OCI-LY1 (cell line): ENCODE results near the gene ABCG2.

ENCODE experiments used
- H2AFZ ChIP-seq: fragments of 200-600 bp; sonication (generic), shearing (Covaris generic); 2 replicates; pipeline ENCODE4 v1.6.0; 2014; ENCODE audit warnings: antibody characterized with exemption, mild to moderate bottlenecking, low read length
- H3F3A ChIP-seq: fragments of 200-600 bp; sonication (generic), shearing (Covaris generic); 2 replicates; pipeline ENCODE4 v1.6.0; 2014; ENCODE audit warnings: mild to moderate bottlenecking, antibody characterized with exemption, low read length, moderate library complexity; ENCODE audit not compliant: insufficient read depth
- H3K27ac ChIP-seq: fragments of 200-600 bp; sonication (generic); 2 replicates; pipeline ENCODE4 v1.5.1; 2014; ENCODE audit warnings: low read length, mixed run types, mild to moderate bottlenecking, low read depth; ENCODE audit not compliant: poor library complexity, severe bottlenecking
- H3K27me3 ChIP-seq: fragments of 200-600 bp; sonication (generic); 2 replicates; pipeline ENCODE4 v1.6.0; 2014; ENCODE audit warnings: antibody characterized with exemption, mild to moderate bottlenecking, low read length, moderate library complexity; ENCODE audit not compliant: insufficient read depth
- H3K36me3 ChIP-seq: fragments of 200-600 bp; sonication (generic); 2 replicates; pipeline ENCODE4 v1.6.1; 2014; ENCODE audit warnings: mild to moderate bottlenecking, antibody characterized with exemption, low read length, moderate library complexity, mixed read lengths; ENCODE audit not compliant: insufficient read depth
- H3K4me1 ChIP-seq: fragments of 200-600 bp; sonication (generic); 2 replicates; pipeline ENCODE4 v1.5.1; 2014; ENCODE audit warnings: mild to moderate bottlenecking, low read length, moderate library complexity; ENCODE audit not compliant: insufficient read depth, severe bottlenecking
- H3K4me2 ChIP-seq: fragments of 200-600 bp; sonication (generic), shearing (Covaris generic); 2 replicates; pipeline ENCODE4 v1.6.1; 2014; ENCODE audit warnings: low read length
- H3K4me3 ChIP-seq: fragments of 200-600 bp; sonication (generic); 2 replicates; pipeline ENCODE4 v1.5.1; 2014; ENCODE audit warnings: low read length, low read depth, mild to moderate bottlenecking, mixed read lengths; ENCODE audit not compliant: poor library complexity, severe bottlenecking
- H3K79me2 ChIP-seq: fragments of 200-600 bp; shearing (Covaris generic); 2 replicates; pipeline ENCODE4 v1.6.1; 2016; ENCODE audit warnings: mixed run types, low read length, mixed read lengths; ENCODE audit not compliant: insufficient read depth
- H3K9ac ChIP-seq: fragments of 200-600 bp; sonication (generic), shearing (Covaris generic); 2 replicates; pipeline ENCODE4 v1.6.1; 2014; ENCODE audit warnings: mild to moderate bottlenecking, low read length, mixed read lengths
- H3K9me2 ChIP-seq: fragments of 200-600 bp; sonication (generic), shearing (Covaris generic); 2 replicates; pipeline ENCODE4 v1.6.1; 2014; ENCODE audit warnings: low read depth, mild to moderate bottlenecking, low read length, mixed read lengths
- H3K9me3 ChIP-seq: fragments of 200-600 bp; shearing (Covaris generic); 2 replicates; pipeline ENCODE4 v1.6.1; 2014; ENCODE audit warnings: low read length, mixed read lengths
- H4K20me1 ChIP-seq: fragments of 200-600 bp; sonication (generic), shearing (Covaris generic); 2 replicates; pipeline ENCODE4 v1.6.0; 2016; ENCODE audit warnings: mild to moderate bottlenecking, low read length; ENCODE audit not compliant: insufficient read depth
- CTCF ChIP-seq: fragments of 200-600 bp; sonication (generic), shearing (Covaris generic); IDR thresholded peaks from 2 replicates; pipeline ENCODE4 v1.5.1; 2017; ENCODE audit warnings: mild to moderate bottlenecking, antibody characterized with exemption, low read length, moderate library complexity, mixed read lengths
- EZH2 ChIP-seq: fragments of 200-600 bp; sonication (generic), shearing (Covaris generic); IDR thresholded peaks from 2 replicates; pipeline ENCODE4 v1.8.0; 2017; ENCODE audit warnings: borderline replicate concordance, mixed run types, mild to moderate bottlenecking, antibody characterized with exemption, low read length, moderate library complexity, mixed read lengths

Gene ABCG2

GRCh38 chr4:88144048-88144447, 14.4 kb downstream of the ABCG2 start:
- H3K4me2 ChIP-seq: no peak overlapping the region

GRCh38 chr4:88143504-88143903, 14.9 kb downstream of the ABCG2 start:
- no peaks in the 10 kb centered on the region for H3K9me2 ChIP-seq
- H3K4me3 ChIP-seq: no peak overlapping the region
- no peaks in the 10 kb centered on the region for H3K4me1 ChIP-seq
- H3K36me3 ChIP-seq: no peaks in the 10 kb centered on the region
- no peak overlapping the region for H3K4me2 ChIP-seq
- no peaks in the 10 kb centered on the region for H4K20me1 ChIP-seq
- H3K27me3 ChIP-seq: no peaks in the 10 kb centered on the region
- H3K9me3 ChIP-seq: no peaks in the 10 kb centered on the region
- H2AFZ ChIP-seq: no peak overlapping the region
- no peaks in the 10 kb centered on the region for H3F3A ChIP-seq
- H3K9ac ChIP-seq: no peak overlapping the region
- H3K79me2 ChIP-seq: no peaks in the 10 kb centered on the region
- no peak overlapping the region for H3K27ac ChIP-seq
- TF ChIP-seq EZH2 (no peak), CTCF (no peak)

More at GRCh38 chr4:88144048-88144447, 14.4 kb downstream of the ABCG2 start:
- no peaks in the 10 kb centered on the region for H3K4me1 ChIP-seq
- no peaks in the 10 kb centered on the region for H3K36me3 ChIP-seq
- no peaks in the 10 kb centered on the region for H3F3A ChIP-seq
- no peaks in the 10 kb centered on the region for H3K9me3 ChIP-seq
- no peak overlapping the region for H3K9ac ChIP-seq
- H2AFZ ChIP-seq: no peak overlapping the region
- H3K79me2 ChIP-seq: no peaks in the 10 kb centered on the region
- no peak overlapping the region for H3K27ac ChIP-seq
- no peaks in the 10 kb centered on the region for H3K9me2 ChIP-seq
- TF ChIP-seq CTCF (no peak), EZH2 (no peak)
- no peaks in the 10 kb centered on the region for H4K20me1 ChIP-seq
- H3K4me3 ChIP-seq: no peak overlapping the region
- no peaks in the 10 kb centered on the region for H3K27me3 ChIP-seq

DNA sequence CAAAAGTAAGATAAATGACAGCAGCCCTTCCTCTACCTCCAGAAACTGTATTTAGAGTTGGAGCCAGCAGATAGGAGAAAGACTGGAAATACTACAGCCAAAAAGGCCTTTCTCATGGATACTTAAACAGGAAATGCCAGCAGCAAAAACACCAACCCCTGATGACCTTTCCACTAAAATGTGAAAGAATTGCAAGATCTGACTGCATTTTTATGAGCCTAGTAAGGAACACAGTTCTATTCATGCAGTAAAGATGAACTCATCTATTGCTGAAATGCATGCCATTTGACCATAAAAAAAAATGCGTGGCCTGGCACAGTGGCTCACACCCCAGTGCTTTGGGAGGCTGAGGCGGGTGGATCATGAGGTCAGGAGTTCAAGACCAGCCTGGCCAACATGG, 19.9 kb downstream of the ABCG2 start:
- Histone ChIP-seq H3K9me2 (no peaks in the 10 kb centered on the region), H3K4me2 (no peak overlapping the region)

More for the DNA sequence above, 19.9 kb downstream of the ABCG2 start:
- Histone ChIP-seq H3K9me3 (no peaks in the 10 kb centered on the region), H3K27ac (no peak overlapping the region), H3K4me3 (no peak overlapping the region), H3F3A (no peaks in the 10 kb centered on the region), H3K36me3 (no peaks in the 10 kb centered on the region), H3K4me1 (no peaks in the 10 kb centered on the region), H3K79me2 (no peaks in the 10 kb centered on the region), H3K9ac (no peak overlapping the region), H3K27me3 (0 out of 2 replicates have a peak, but pooled peaks cover 4% of the 10 kb centered on the region), H4K20me1 (no peaks in the 10 kb centered on the region), H2AFZ (no peak overlapping the region)
- TF ChIP-seq EZH2: no peak
- no peak for TF ChIP-seq CTCF
